HFFc6 (cell line): ENCODE data around the gene CHN1. TPM values are rescaled to one million over a fixed set of nuclear protein-coding genes. Genes with fewer than 3 reads are reported as not detected.

Experiments used
- DNase-seq: peaks from one replicate; pipeline ENCODE4 v3.0.0-alpha.2; 2018
- H3K27ac Mint-ChIP-seq: 2 replicates; pipeline ENCODE4 v1.8.0; 2020; ENCODE audit warnings: mild to moderate bottlenecking, mixed read lengths
- H3K27me3 Mint-ChIP-seq: 2 replicates; pipeline ENCODE4 v1.8.0; 2021; ENCODE audit warnings: mild to moderate bottlenecking, moderate library complexity, mixed read lengths; ENCODE audit not compliant: insufficient read depth
- H3K36me3 Mint-ChIP-seq: 2 replicates; pipeline ENCODE4 v1.8.0; 2021; ENCODE audit warnings: low read depth, mixed read lengths
- H3K4me1 Mint-ChIP-seq: 2 replicates; pipeline ENCODE4 v1.8.0; 2020; ENCODE audit warnings: low read depth, mixed read lengths
- H3K4me3 Mint-ChIP-seq: 2 replicates; pipeline ENCODE4 v1.8.0; 2020; ENCODE audit warnings: mild to moderate bottlenecking, moderate library complexity, mixed read lengths
- H3K9me3 Mint-ChIP-seq: 2 replicates; pipeline ENCODE4 v1.8.0; 2020; ENCODE audit warnings: mild to moderate bottlenecking, mixed read lengths
- CTCF ChIP-seq: fragments of 200-600 bp; sonication (generic); IDR thresholded peaks from 2 replicates; pipeline ENCODE4 v1.5.0; 2021; ENCODE audit warnings: antibody characterized with exemption, mild to moderate bottlenecking
- total RNA-seq, 6 experiments: library from RNA; stranded (reverse); fragmentation: NEBNext Ultra II Directional; extraction: Animal tissue kit (Norgen Biotek cat#: 25700); gene quantifications; 2 replicates in 1 of 6; 3 replicates in 5 of 6; pipeline ENCODE4 v1.2.3, GENCODE V29; 2021

CHN1 gene
- total RNA-seq, 6 experiments from 2014 or later = 85.5 to 104 (median 97.2) TPM

GRCh38 chr2:174974131-174974530, 31.1 kb downstream of the CHN1 start:
- no peak for TF ChIP-seq CTCF
- no peak for DNase-seq
- H3K27ac Mint-ChIP-seq = no peak overlapping the region
- H3K9me3 Mint-ChIP-seq = no peaks in the 10 kb centered on the region; the same call in 1 of the 2 replicates
- H3K27me3 Mint-ChIP-seq = no peaks in the 10 kb centered on the region
- H3K4me1 Mint-ChIP-seq = peaks cover 61% of the 10 kb centered on the region
- H3K4me3 Mint-ChIP-seq = no peak overlapping the region
- peaks cover 3% of the 10 kb centered on the region; the same call in 1 of the 2 replicates for H3K36me3 Mint-ChIP-seq

- peak overlapping the region; percentile 81 for H3K27ac Mint-ChIP-seq
- TF ChIP-seq CTCF = no peak
- peak; percentile 85 for DNase-seq
Measured at GRCh38 chr2:174972924-174973323, 32.3 kb downstream of the CHN1 start.

GRCh38 chr2:174971868-174972781, 33.1 kb downstream of the CHN1 start:
- TF ChIP-seq CTCF = no peak
- Mint-ChIP-seq H3K4me3 (peak overlapping the region; percentile 68), H3K36me3 (peaks cover 3% of the 10 kb centered on the region; the same call in 1 of the 2 replicates), H3K4me1 (peaks cover 76% of the 10 kb centered on the region), H3K27me3 (no peaks in the 10 kb centered on the region), H3K9me3 (no peaks in the 10 kb centered on the region; the same call in 1 of the 2 replicates), H3K27ac (peak overlapping the region; percentile 75)
- DNase-seq = peak; percentile 91

More at GRCh38 chr2:174972924-174973323, 32.3 kb downstream of the CHN1 start:
- Mint-ChIP-seq H3K4me1 (peaks cover 71% of the 10 kb centered on the region), H3K9me3 (no peaks in the 10 kb centered on the region; the same call in 1 of the 2 replicates), H3K36me3 (peaks cover 3% of the 10 kb centered on the region; the same call in 1 of the 2 replicates), H3K27me3 (no peaks in the 10 kb centered on the region), H3K4me3 (peak overlapping the region; percentile 66)

- peaks cover 88% of the 10 kb centered on the region for H3K4me1 Mint-ChIP-seq
- H3K9me3 Mint-ChIP-seq = no peaks in the 10 kb centered on the region; the same call in 1 of the 2 replicates
- H3K27ac Mint-ChIP-seq = peak overlapping the region; percentile 57
- peaks cover 3% of the 10 kb centered on the region; the same call in 1 of the 2 replicates for H3K36me3 Mint-ChIP-seq
- H3K4me3 Mint-ChIP-seq = peak overlapping the region; percentile 25; the same call in 1 of the 2 replicates
- peak; percentile 13 for DNase-seq
- no peaks in the 10 kb centered on the region for H3K27me3 Mint-ChIP-seq
- TF ChIP-seq CTCF = no peak
Measured at GRCh38 chr2:174970092-174970491, 35.1 kb downstream of the CHN1 start.

- Mint-ChIP-seq H3K4me3 (no peak overlapping the region), H3K27me3 (no peaks in the 10 kb centered on the region), H3K4me1 (peaks cover 80% of the 10 kb centered on the region), H3K36me3 (peaks cover 3% of the 10 kb centered on the region; the same call in 1 of the 2 replicates), H3K9me3 (no peaks in the 10 kb centered on the region; the same call in 1 of the 2 replicates), H3K27ac (peak overlapping the region; percentile 7)
- no peak for TF ChIP-seq CTCF
- DNase-seq = no peak
Measured at GRCh38 chr2:174969091-174969734, 36.0 kb downstream of the CHN1 start.
